ENCODE results near the gene CASR. TPM values are rescaled to one million over a fixed set of nuclear protein-coding genes. Genes with fewer than 3 reads are reported as not detected.

Gene CASR, protein sequence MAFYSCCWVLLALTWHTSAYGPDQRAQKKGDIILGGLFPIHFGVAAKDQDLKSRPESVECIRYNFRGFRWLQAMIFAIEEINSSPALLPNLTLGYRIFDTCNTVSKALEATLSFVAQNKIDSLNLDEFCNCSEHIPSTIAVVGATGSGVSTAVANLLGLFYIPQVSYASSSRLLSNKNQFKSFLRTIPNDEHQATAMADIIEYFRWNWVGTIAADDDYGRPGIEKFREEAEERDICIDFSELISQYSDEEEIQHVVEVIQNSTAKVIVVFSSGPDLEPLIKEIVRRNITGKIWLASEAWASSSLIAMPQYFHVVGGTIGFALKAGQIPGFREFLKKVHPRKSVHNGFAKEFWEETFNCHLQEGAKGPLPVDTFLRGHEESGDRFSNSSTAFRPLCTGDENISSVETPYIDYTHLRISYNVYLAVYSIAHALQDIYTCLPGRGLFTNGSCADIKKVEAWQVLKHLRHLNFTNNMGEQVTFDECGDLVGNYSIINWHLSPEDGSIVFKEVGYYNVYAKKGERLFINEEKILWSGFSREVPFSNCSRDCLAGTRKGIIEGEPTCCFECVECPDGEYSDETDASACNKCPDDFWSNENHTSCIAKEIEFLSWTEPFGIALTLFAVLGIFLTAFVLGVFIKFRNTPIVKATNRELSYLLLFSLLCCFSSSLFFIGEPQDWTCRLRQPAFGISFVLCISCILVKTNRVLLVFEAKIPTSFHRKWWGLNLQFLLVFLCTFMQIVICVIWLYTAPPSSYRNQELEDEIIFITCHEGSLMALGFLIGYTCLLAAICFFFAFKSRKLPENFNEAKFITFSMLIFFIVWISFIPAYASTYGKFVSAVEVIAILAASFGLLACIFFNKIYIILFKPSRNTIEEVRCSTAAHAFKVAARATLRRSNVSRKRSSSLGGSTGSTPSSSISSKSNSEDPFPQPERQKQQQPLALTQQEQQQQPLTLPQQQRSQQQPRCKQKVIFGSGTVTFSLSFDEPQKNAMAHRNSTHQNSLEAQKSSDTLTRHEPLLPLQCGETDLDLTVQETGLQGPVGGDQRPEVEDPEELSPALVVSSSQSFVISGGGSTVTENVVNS
- under 0.01 TPM in 1 of 2 replicates, not detected in the other for total RNA-seq (ENCODE audit: low replicate concordance)

DNA sequence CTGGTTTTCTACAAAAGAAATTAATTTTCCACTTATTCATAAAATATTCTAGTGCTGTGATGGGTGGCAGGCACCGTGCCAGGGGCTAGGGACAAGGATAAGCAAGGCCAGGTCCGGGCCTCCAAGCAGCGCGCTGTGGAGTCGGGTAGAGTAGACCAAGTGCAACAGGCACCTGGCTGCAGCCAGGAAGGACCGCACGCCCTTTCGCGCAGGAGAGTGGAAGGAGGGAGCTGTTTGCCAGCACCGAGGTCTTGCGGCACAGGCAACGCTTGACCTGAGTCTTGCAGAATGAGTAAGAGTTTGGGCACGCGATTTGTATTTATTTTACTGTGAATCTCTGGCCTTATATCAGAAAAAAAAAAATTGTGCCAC, at the start of gene CASR:
Gene CASR, plus strand, starts transcription at position 148 of the 372 bp plus-strand sequence. CDS start 70,522 bp downstream, outside the sequence.

DNA sequence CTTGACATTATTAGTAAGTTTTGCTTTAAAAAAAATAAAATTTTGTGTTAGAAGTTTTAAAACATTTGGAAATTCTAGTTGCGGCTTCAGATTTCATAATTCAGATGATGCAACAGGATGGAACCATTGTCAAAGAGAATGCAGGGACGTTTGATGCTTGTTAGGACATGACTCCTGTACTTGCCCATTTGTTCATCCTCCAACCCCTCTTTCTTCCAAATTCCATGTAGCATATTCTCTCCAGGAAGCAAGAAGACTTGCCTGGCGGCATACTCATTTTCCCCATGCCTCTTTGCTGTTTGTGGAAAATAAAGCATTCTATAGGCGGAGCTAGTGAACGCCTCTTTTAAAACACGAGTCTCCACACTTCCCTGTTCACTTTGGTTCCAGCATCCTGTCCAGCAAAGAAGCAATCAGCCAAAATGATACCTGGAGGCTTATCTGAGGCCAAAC, 141.4 kb downstream of the CASR start, which contains the start of gene CSTA:
Gene CSTA, plus strand, starts transcription at position 378 of the 453 bp plus-strand sequence. Its CDS starts 45 bp downstream, at position 423.

Other genes with a start within 250 kb of the CASR start
- not detected in 2 replicates for gene ILDR1, start 161.4 kb upstream of the CASR start, total RNA-seq (ENCODE audit: low replicate concordance)
- not detected in 2 replicates for gene CD86, start 128.3 kb upstream of the CASR start, total RNA-seq (ENCODE audit: low replicate concordance)
- gene CSTA, start 141.6 kb downstream of the CASR start, total RNA-seq (ENCODE audit: low replicate concordance): 0.75 and 5.1 TPM in 2 replicates
- gene MIX23, start 199.6 kb downstream of the CASR start, total RNA-seq (ENCODE audit: low replicate concordance): 18.6 and 30.0 TPM in 2 replicates
- gene FAM162A, start 200.5 kb downstream of the CASR start, total RNA-seq (ENCODE audit: low replicate concordance): 25.7 and 28.3 TPM in 2 replicates
- 3.7 and 4.1 TPM in 2 replicates for gene WDR5B, start 232.4 kb downstream of the CASR start, total RNA-seq (ENCODE audit: low replicate concordance)